Measurements from ENCODE around the gene SERPINE1. TPM values are rescaled to one million over a fixed set of nuclear protein-coding genes. Genes with fewer than 3 reads are reported as not detected.

The SERPINE1 gene
- total RNA-seq, 4 donors from 2014 or later, result 2.4 to 8.3 (median 3.3) TPM

GRCh38 chr7:101166648-101166908 lies 39.7 kb downstream of the SERPINE1 start:
- DNase-seq, result no peak
- no peak for TF ChIP-seq CTCF (IDR thresholded peaks at IDR 0.05)
- H3K36me3 ChIP-seq, result no peaks in the 10 kb centered on the region
- H3K27me3 ChIP-seq, result peaks cover 0 to 53% of the 10 kb centered on the region in 2 donors
- H3K27ac ChIP-seq, result no peak overlapping the region
- H3K9me3 ChIP-seq, result peaks cover 0 to 3% (median 0%) of the 10 kb centered on the region in 4 donors
- no peak overlapping the region for H3K4me3 ChIP-seq
- peaks cover 3 to 65% (median 33%) of the 10 kb centered on the region in 4 donors for H3K4me1 ChIP-seq

DNA sequence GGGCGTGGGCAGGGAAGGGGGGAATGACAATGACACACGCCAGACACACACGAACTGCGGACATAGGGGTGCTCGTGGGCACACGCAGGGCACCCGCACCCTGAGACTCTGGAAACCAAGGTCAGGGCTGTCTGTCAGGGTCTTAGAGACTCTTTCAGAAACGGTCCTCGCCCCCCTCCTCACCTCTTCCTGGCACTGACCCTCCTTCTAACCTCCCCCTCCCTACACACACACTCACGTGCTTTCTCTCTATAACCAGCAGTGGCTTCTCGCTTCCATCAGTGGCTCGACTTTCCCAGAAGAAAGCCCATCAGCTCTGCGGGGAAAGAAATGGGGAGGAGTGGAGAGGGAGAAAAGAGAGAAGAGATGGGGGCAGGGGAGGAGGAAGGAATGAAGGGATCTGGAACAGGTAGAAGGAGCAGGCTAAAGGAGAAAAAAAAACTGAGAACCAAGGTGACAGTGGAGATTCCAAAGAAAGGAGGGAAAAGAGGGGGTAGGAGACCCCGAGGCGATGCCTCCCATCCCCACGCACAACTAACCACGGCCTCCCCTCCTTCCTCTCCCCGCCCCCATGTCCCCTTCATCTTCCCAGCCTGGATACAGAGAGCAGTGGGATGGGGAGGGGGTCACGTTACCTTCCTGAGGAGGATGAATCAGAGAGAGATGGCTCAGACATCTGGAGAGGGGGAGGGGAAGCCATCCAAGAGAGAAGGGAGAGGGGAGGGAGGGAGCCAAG lies 40.2 kb downstream of the SERPINE1 start:
- H3K27ac ChIP-seq, result no peak overlapping the region
- H3K4me3 ChIP-seq, result no peak overlapping the region
- peaks cover 0 to 4% (median 0%) of the 10 kb centered on the region in 4 donors for H3K9me3 ChIP-seq
- H3K4me1 ChIP-seq, result peaks cover 3 to 69% (median 38%) of the 10 kb centered on the region in 4 donors
- H3K27me3 ChIP-seq, result peaks cover 0 to 58% of the 10 kb centered on the region in 2 donors
- no peak for DNase-seq
- no peaks in the 10 kb centered on the region for H3K36me3 ChIP-seq
- no peak for TF ChIP-seq POLR2A (IDR thresholded peaks at IDR 0.05)
- TF ChIP-seq CTCF (IDR thresholded peaks at IDR 0.05), result no peak

DNA sequence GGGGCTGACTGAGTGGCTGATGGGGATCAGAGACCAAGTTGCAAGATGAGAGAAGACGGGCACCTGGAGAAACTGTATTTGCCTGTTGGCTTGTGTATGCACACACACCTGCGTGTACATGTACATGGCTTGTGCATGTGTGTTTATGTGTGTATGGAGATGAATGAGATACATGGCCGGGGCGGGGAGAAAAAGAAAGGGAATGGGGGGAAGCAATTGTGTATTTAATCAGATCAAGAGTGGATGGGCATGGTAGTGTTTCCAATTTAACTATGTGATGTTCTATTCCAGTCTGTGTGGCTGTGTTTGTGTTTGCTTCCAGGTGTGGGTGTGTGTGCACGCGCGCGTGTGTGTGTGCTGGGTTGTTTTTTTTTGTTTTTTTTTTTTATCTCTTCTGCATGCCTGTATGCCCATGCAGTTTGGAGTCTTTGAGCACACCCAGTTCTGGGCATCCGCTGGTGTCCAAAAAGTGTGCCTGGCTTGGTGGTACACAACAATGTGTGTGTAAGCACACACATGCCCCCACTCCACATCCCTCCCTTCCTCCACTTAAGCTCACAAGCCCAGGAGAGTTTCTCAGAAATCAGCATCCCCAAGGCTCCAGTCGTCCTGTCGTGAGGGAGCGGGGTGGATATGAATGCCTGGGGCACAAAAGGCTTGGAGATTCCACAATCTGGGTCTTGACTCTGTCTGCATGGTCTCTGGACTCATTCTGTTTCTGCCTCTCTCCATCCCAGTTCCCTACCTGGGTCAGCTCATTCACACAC lies 40.9 kb downstream of the SERPINE1 start:
- DNase-seq, result no peak
- H3K9me3 ChIP-seq, result peaks cover 0 to 6% (median 0%) of the 10 kb centered on the region in 4 donors
- peaks cover 0 to 66% of the 10 kb centered on the region in 2 donors for H3K27me3 ChIP-seq
- H3K4me1 ChIP-seq, result peaks cover 3 to 69% (median 40%) of the 10 kb centered on the region in 4 donors
- no peaks in the 10 kb centered on the region for H3K36me3 ChIP-seq
- TF ChIP-seq CTCF (IDR thresholded peaks at IDR 0.05) (no peak), POLR2A (IDR thresholded peaks at IDR 0.05) (no peak)
- H3K27ac ChIP-seq, result no peak overlapping the region
- H3K4me3 ChIP-seq, result no peak overlapping the region

DNA sequence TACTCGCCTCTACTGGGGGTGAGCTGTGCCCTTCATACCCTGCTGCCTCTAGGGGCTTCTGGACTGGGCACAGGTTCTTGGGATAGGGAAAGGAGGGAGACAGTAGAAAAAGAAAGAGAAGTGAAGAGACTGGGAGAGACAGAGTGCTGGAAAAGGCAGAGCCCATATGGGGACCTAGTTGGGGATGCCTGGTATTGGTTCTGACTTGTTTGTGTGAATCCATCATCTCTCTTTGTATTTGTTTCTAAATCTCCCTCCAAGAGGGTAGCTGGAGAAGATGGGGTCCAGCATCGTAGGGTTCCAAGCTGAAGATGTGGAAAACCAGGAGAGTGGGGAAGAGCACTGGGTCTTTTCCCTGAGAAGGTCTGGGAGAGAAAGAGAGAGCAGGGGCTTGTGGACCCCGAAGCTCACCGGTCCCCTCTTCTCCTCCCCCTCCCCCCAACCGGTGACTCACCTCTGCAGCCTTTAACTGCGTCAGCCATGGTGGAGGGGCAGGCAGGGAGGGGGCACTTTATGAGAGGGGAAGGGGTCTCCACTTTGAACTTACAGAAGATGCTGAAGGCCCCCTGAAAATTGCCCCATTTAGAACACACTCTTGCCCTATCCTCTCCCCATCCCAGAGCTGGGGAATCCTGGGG lies 41.6 kb downstream of the SERPINE1 start:
- no peak for DNase-seq
- no peak overlapping the region for H3K4me3 ChIP-seq
- H3K9me3 ChIP-seq, result peaks cover 0 to 6% (median 0%) of the 10 kb centered on the region in 4 donors
- no peak overlapping the region for H3K27ac ChIP-seq
- TF ChIP-seq POLR2A (IDR thresholded peaks at IDR 0.05) (no peak), CTCF (IDR thresholded peaks at IDR 0.05) (no peak)
- H3K4me1 ChIP-seq, result peaks cover 3 to 69% (median 43%) of the 10 kb centered on the region in 4 donors
- no peaks in the 10 kb centered on the region for H3K36me3 ChIP-seq
- H3K27me3 ChIP-seq, result peaks cover 0 to 70% of the 10 kb centered on the region in 2 donors

- no peak overlapping the region for H3K27ac ChIP-seq
- DNase-seq, result no peak
- TF ChIP-seq CTCF (IDR thresholded peaks at IDR 0.05) (no peak), POLR2A (IDR thresholded peaks at IDR 0.05) (no peak)
- peaks cover 0 to 68% of the 10 kb centered on the region in 2 donors for H3K27me3 ChIP-seq
- H3K36me3 ChIP-seq, result no peaks in the 10 kb centered on the region
- H3K9me3 ChIP-seq, result peaks cover 0 to 8% (median 0%) of the 10 kb centered on the region in 4 donors
- no peak overlapping the region for H3K4me3 ChIP-seq
- H3K4me1 ChIP-seq, result peaks cover 2 to 67% (median 41%) of the 10 kb centered on the region in 4 donors
These were observed 42.4 kb downstream of the SERPINE1 start for GRCh38 chr7:101169110-101169837.

Data from Peyer's patch (tissue), 4 donors.